ENCODE measurements around the gene FAM120A.

Gene FAM120A

GRCh38 chr9:93596399-93596798, 144.9 kb downstream of the FAM120A start:
- WGBS (ENCODE audit: insufficient coverage): 87% methylated on average over 3 of the region's 4 CpGs
- H3K27me3 ChIP-seq (replicated peaks in 2 of 5; ENCODE audit: control insufficient read depth in 4 of 5, insufficient read depth in 5 of 5, low read length in 4 of 5): no peaks in the 10 kb centered on the region
- CTCF ChIA-PET: no interaction called here
- no peak for DNase-seq
- no peak overlapping the region for H3K4me3 ChIP-seq (ENCODE audit: control insufficient read depth in 1 of 7, extremely low read depth in 1 of 7, insufficient read depth in 4 of 7, low read depth in 2 of 7, low read length in 6 of 7)
- peaks cover 0 to 24% (median 21%) of the 10 kb centered on the region in 4 experiments for H3K4me1 ChIP-seq (ENCODE audit: control extremely low read depth in 1 of 4, control insufficient read depth in 4 of 4, insufficient read depth in 4 of 4, low read length in 3 of 4)
- POLR2A ChIA-PET: interaction anchor here (1.2 kb wide), 1 partner anchor 14 kb away, joined by 3 read pairs; no protein-coding TSS in a partner anchor
- H3K36me3 ChIP-seq (ENCODE audit: control insufficient read depth in 4 of 4, insufficient read depth in 4 of 4, low read length in 3 of 4): no peaks in the 10 kb centered on the region
- H3K27ac ChIP-seq (ENCODE audit: insufficient read depth in 1 of 2, low read depth in 1 of 2, low read length in 2 of 2, poor library complexity in 1 of 2, severe bottlenecking in 2 of 2): no peak overlapping the region
- H3K9me3 ChIP-seq (ENCODE audit: control extremely low read depth in 1 of 5, control insufficient read depth in 4 of 5, insufficient read depth in 2 of 5, low read depth in 1 of 5, low read length in 4 of 5): no peaks in the 10 kb centered on the region

DNA sequence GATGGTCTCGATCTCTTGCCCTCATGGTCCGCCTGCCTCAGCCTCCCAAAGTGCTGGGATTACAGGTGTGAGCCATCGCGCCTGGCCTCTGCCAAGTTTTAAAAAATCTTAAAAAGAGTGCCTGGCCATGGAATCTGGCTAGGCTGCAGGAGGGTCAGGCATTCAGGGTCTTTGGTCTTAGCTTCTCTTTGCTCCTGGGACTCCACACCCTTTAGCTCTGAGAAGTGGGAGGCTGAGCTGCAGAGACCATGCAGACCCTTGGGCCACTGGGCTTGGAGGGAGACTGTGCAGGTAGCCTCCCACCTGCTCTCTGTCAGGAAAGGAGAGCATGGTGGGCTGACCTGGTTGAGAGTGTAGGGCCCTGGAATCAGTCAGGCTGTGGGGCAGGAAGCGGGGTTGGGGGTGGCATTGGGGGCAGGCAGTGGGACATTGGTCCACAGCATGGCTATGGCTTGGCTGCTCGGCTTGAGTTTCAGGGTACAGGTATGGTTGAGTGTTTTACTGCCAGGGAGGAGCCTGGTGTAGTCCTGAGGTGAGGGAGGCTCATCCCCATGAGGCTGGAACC, 145.7 kb downstream of the FAM120A start:
- no peak for DNase-seq
- Histone ChIP-seq H3K4me3 (ENCODE audit: control insufficient read depth in 1 of 7, extremely low read depth in 1 of 7, insufficient read depth in 4 of 7, low read depth in 2 of 7, low read length in 6 of 7) (no peak overlapping the region), H3K4me1 (ENCODE audit: control extremely low read depth in 1 of 4, control insufficient read depth in 4 of 4, insufficient read depth in 4 of 4, low read length in 3 of 4) (peaks cover 0 to 26% (median 21%) of the 10 kb centered on the region in 4 experiments), H3K27me3 (replicated peaks in 2 of 5; ENCODE audit: control insufficient read depth in 4 of 5, insufficient read depth in 5 of 5, low read length in 4 of 5) (no peaks in the 10 kb centered on the region), H3K36me3 (ENCODE audit: control insufficient read depth in 4 of 4, insufficient read depth in 4 of 4, low read length in 3 of 4) (no peaks in the 10 kb centered on the region), H3K27ac (ENCODE audit: insufficient read depth in 1 of 2, low read depth in 1 of 2, low read length in 2 of 2, poor library complexity in 1 of 2, severe bottlenecking in 2 of 2) (no peak overlapping the region), H3K9me3 (ENCODE audit: control extremely low read depth in 1 of 5, control insufficient read depth in 4 of 5, insufficient read depth in 2 of 5, low read depth in 1 of 5, low read length in 4 of 5) (no peaks in the 10 kb centered on the region)
- ChIA-PET POLR2A (no interaction called here), CTCF (no interaction called here)
- WGBS (ENCODE audit: insufficient coverage): 96% methylated on average over 5 of the region's 6 CpGs

- 95% methylated on average over 14 of the region's 15 CpGs for WGBS (ENCODE audit: insufficient coverage)
Measured at GRCh38 chr9:93597871-93598646, 146.6 kb downstream of the FAM120A start.

DNA sequence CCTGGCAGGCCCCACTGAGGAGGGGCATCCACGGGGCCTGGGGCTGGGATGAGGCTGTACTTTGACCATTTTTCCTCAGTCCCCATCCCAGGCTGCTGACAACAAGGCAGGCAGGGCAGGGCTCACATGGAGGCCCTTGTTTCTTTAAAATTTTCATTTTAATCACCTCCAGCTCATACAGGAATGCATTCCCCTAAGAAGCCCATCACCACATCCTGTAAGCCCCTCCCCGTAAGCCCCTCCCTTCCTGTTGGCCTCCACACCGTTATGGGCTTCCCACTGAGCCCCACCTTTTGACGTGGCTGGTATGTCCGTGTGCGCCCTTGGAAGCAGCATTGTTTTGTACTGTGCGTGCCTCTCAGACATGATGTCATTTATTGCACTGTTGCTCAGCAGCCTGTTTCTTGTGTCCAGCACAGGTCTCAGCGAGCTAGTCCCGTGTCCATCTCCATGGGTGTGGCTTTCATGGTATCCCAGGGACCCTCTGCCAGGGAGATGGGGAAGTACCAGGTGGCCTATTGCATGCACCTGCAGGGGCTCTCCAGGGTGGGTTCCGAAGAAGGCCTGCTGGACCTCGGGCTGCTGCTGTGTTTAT, 147.3 kb downstream of the FAM120A start:
- WGBS (ENCODE audit: insufficient coverage): 66% methylated on average over 11 of the region's 11 CpGs
- no peak overlapping the region for H3K27ac ChIP-seq (ENCODE audit: insufficient read depth in 1 of 2, low read depth in 1 of 2, low read length in 2 of 2, poor library complexity in 1 of 2, severe bottlenecking in 2 of 2)
- DNase-seq: no peak
- H3K4me1 ChIP-seq (ENCODE audit: control extremely low read depth in 1 of 4, control insufficient read depth in 4 of 4, insufficient read depth in 4 of 4, low read length in 3 of 4): peaks cover 0 to 26% (median 21%) of the 10 kb centered on the region in 4 experiments
- no peaks in the 10 kb centered on the region for H3K9me3 ChIP-seq (ENCODE audit: control extremely low read depth in 1 of 5, control insufficient read depth in 4 of 5, insufficient read depth in 2 of 5, low read depth in 1 of 5, low read length in 4 of 5)
- H3K4me3 ChIP-seq (ENCODE audit: control insufficient read depth in 1 of 7, extremely low read depth in 1 of 7, insufficient read depth in 4 of 7, low read depth in 2 of 7, low read length in 6 of 7): no peak overlapping the region
- ChIA-PET POLR2A (no interaction called here), CTCF (no interaction called here)
- no peaks in the 10 kb centered on the region for H3K36me3 ChIP-seq (ENCODE audit: control insufficient read depth in 4 of 4, insufficient read depth in 4 of 4, low read length in 3 of 4)
- H3K27me3 ChIP-seq (replicated peaks in 2 of 5; ENCODE audit: control insufficient read depth in 4 of 5, insufficient read depth in 5 of 5, low read length in 4 of 5): no peaks in the 10 kb centered on the region

More at GRCh38 chr9:93597871-93598646, 146.6 kb downstream of the FAM120A start:
- no peaks in the 10 kb centered on the region for H3K27me3 ChIP-seq (replicated peaks in 2 of 5; ENCODE audit: control insufficient read depth in 4 of 5, insufficient read depth in 5 of 5, low read length in 4 of 5)
- no peak overlapping the region for H3K4me3 ChIP-seq (ENCODE audit: control insufficient read depth in 1 of 7, extremely low read depth in 1 of 7, insufficient read depth in 4 of 7, low read depth in 2 of 7, low read length in 6 of 7)
- CTCF ChIA-PET: no interaction called here
- H3K9me3 ChIP-seq (ENCODE audit: control extremely low read depth in 1 of 5, control insufficient read depth in 4 of 5, insufficient read depth in 2 of 5, low read depth in 1 of 5, low read length in 4 of 5): no peaks in the 10 kb centered on the region
- DNase-seq: no peak
- no peak overlapping the region for H3K27ac ChIP-seq (ENCODE audit: insufficient read depth in 1 of 2, low read depth in 1 of 2, low read length in 2 of 2, poor library complexity in 1 of 2, severe bottlenecking in 2 of 2)
- H3K36me3 ChIP-seq (ENCODE audit: control insufficient read depth in 4 of 4, insufficient read depth in 4 of 4, low read length in 3 of 4): no peaks in the 10 kb centered on the region
- H3K4me1 ChIP-seq (ENCODE audit: control extremely low read depth in 1 of 4, control insufficient read depth in 4 of 4, insufficient read depth in 4 of 4, low read length in 3 of 4): peaks cover 0 to 26% (median 21%) of the 10 kb centered on the region in 4 experiments
- POLR2A ChIA-PET: no interaction called here

- Histone ChIP-seq H3K9me3 (ENCODE audit: control extremely low read depth in 1 of 5, control insufficient read depth in 4 of 5, insufficient read depth in 2 of 5, low read depth in 1 of 5, low read length in 4 of 5) (no peaks in the 10 kb centered on the region), H3K4me1 (ENCODE audit: control extremely low read depth in 1 of 4, control insufficient read depth in 4 of 4, insufficient read depth in 4 of 4, low read length in 3 of 4) (peaks cover 0 to 26% (median 21%) of the 10 kb centered on the region in 4 experiments), H3K27ac (ENCODE audit: insufficient read depth in 1 of 2, low read depth in 1 of 2, low read length in 2 of 2, poor library complexity in 1 of 2, severe bottlenecking in 2 of 2) (no peak overlapping the region), H3K27me3 (replicated peaks in 2 of 5; ENCODE audit: control insufficient read depth in 4 of 5, insufficient read depth in 5 of 5, low read length in 4 of 5) (no peaks in the 10 kb centered on the region), H3K4me3 (ENCODE audit: control insufficient read depth in 1 of 7, extremely low read depth in 1 of 7, insufficient read depth in 4 of 7, low read depth in 2 of 7, low read length in 6 of 7) (no peak overlapping the region), H3K36me3 (ENCODE audit: control insufficient read depth in 4 of 4, insufficient read depth in 4 of 4, low read length in 3 of 4) (no peaks in the 10 kb centered on the region)
- CTCF ChIA-PET: no interaction called here
- peak in 1 of 3 donors; percentile 28 for DNase-seq
- POLR2A ChIA-PET: no interaction called here
- 82% methylated on average over 15 of the region's 17 CpGs for WGBS (ENCODE audit: insufficient coverage)
Measured at GRCh38 chr9:93599571-93600403, 148.3 kb downstream of the FAM120A start.

DNA sequence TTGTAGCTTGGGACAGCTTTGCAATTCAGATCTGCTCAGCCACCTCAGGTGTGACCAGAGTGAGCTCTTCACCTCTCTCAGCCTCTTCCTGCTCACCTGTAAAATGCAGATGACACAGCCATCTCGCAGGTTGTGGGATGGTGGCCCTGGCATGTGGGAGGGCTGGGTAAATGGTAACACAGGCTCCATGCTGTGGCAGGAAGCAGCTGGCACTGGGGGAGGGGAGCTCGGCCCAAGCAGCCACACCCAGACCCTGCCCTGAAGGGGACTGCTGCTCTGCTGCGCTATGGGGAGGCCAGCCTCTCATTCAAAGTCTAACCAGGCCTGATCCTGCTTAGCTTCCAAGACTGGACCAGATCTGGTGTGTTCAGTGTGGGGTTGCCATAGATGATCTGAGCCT, 149.0 kb downstream of the FAM120A start:
- H3K27ac ChIP-seq (ENCODE audit: insufficient read depth in 1 of 2, low read depth in 1 of 2, low read length in 2 of 2, poor library complexity in 1 of 2, severe bottlenecking in 2 of 2): no peak overlapping the region
- ChIA-PET POLR2A (no interaction called here), CTCF (no interaction called here)
- H3K9me3 ChIP-seq (ENCODE audit: control extremely low read depth in 1 of 5, control insufficient read depth in 4 of 5, insufficient read depth in 2 of 5, low read depth in 1 of 5, low read length in 4 of 5): peaks cover 0 to 5% (median 0%) of the 10 kb centered on the region in 5 experiments
- peaks cover 0 to 2% (median 0%) of the 10 kb centered on the region in 4 experiments for H3K36me3 ChIP-seq (ENCODE audit: control insufficient read depth in 4 of 4, insufficient read depth in 4 of 4, low read length in 3 of 4)
- H3K4me1 ChIP-seq (ENCODE audit: control extremely low read depth in 1 of 4, control insufficient read depth in 4 of 4, insufficient read depth in 4 of 4, low read length in 3 of 4): peaks cover 0 to 26% (median 21%) of the 10 kb centered on the region in 4 experiments
- H3K27me3 ChIP-seq (replicated peaks in 2 of 5; ENCODE audit: control insufficient read depth in 4 of 5, insufficient read depth in 5 of 5, low read length in 4 of 5): no peaks in the 10 kb centered on the region
- WGBS (ENCODE audit: insufficient coverage): 14% methylated on average over 2 of the region's 3 CpGs
- peak in 2 of 3 donors; percentile 52 to 80 for DNase-seq
- H3K4me3 ChIP-seq (ENCODE audit: control insufficient read depth in 1 of 7, extremely low read depth in 1 of 7, insufficient read depth in 4 of 7, low read depth in 2 of 7, low read length in 6 of 7): no peak overlapping the region

Data from common myeloid progenitor, CD34-positive (primary cell).